HEK293 (cell line): ENCODE results near the gene PDXK.

Experiments used
- AEBP2 ChIP-seq: fragments of 450-650 bp; formaldehyde crosslinking; IDR thresholded peaks from 2 replicates; pipeline ENCODE4 v1.5.1; 2016; ENCODE audit warnings: missing biosample characterization, missing genetic modification characterization, borderline replicate concordance
- BCL11B ChIP-seq: fragments of 450-650 bp; formaldehyde crosslinking; IDR thresholded peaks from 2 replicates; pipeline ENCODE4 v1.5.1; 2016; ENCODE audit warnings: low read depth, missing biosample characterization, missing genetic modification characterization
- CTCF ChIP-seq: fragments of 450-650 bp; formaldehyde crosslinking; IDR thresholded peaks from 2 replicates; pipeline ENCODE4 v1.5.1; 2016; ENCODE audit warnings: missing biosample characterization, missing genetic modification characterization
- GLI4 ChIP-seq: fragments of 450-650 bp; formaldehyde crosslinking; IDR thresholded peaks from 2 replicates; pipeline ENCODE4 v1.5.1; 2016; ENCODE audit warnings: missing biosample characterization, missing genetic modification characterization
- YY1 ChIP-seq: fragments of 450-650 bp; formaldehyde crosslinking; IDR thresholded peaks from 2 replicates; pipeline ENCODE4 v1.5.1; 2018; ENCODE audit warnings: missing biosample characterization, missing genetic modification characterization
- ZBTB1 ChIP-seq: fragments of 450-650 bp; formaldehyde crosslinking; IDR thresholded peaks from 2 replicates; pipeline ENCODE4 v1.5.1; 2016; ENCODE audit warnings: missing biosample characterization, missing genetic modification characterization
- ZBTB8A ChIP-seq: fragments of 450-650 bp; formaldehyde crosslinking; IDR thresholded peaks from 2 replicates; pipeline ENCODE4 v1.5.1; 2016; ENCODE audit warnings: missing biosample characterization, missing genetic modification characterization
- ZFP41 ChIP-seq: fragments of 450-650 bp; formaldehyde crosslinking; IDR thresholded peaks from 2 replicates; pipeline ENCODE4 v1.5.1; 2016; ENCODE audit warnings: missing biosample characterization, missing genetic modification characterization, borderline replicate concordance
- ZNF211 ChIP-seq: fragments of 450-650 bp; formaldehyde crosslinking; IDR thresholded peaks from 2 replicates; pipeline ENCODE4 v1.5.1; 2016; ENCODE audit warnings: low read depth, missing biosample characterization, missing genetic modification characterization
- ZNF239 ChIP-seq: fragments of 450-650 bp; formaldehyde crosslinking; IDR thresholded peaks from 2 replicates; pipeline ENCODE4 v1.5.1; 2016; ENCODE audit warnings: missing biosample characterization, missing genetic modification characterization
- ZNF791 ChIP-seq: fragments of 450-650 bp; formaldehyde crosslinking; IDR thresholded peaks from 2 replicates; pipeline ENCODE4 v1.5.1; 2016; ENCODE audit warnings: missing biosample characterization, missing genetic modification characterization
- ZNF843 ChIP-seq: fragments of 450-650 bp; formaldehyde crosslinking; IDR thresholded peaks from 2 replicates; pipeline ENCODE4 v1.5.1; 2016; ENCODE audit warnings: missing biosample characterization, missing genetic modification characterization
- ZSCAN18 ChIP-seq: fragments of 450-650 bp; formaldehyde crosslinking; IDR thresholded peaks from 2 replicates; pipeline ENCODE4 v1.5.1; 2016; ENCODE audit warnings: missing biosample characterization, missing genetic modification characterization

GRCh38 chr21:43701936-43702784 lies 16.8 kb upstream of the PDXK start:
- TF ChIP-seq BCL11B (tag by site-specific recombination) (no peak), ZNF211 (tag by site-specific recombination) (no peak), ZNF843 (tag by site-specific recombination) (no peak), YY1 (tag by site-specific recombination) (no peak), CTCF (tag by site-specific recombination) (no peak), ZBTB1 (no peak), ZBTB8A (tag by site-specific recombination) (no peak), GLI4 (tag by site-specific recombination) (no peak), AEBP2 (no peak), ZNF791 (tag by site-specific recombination) (no peak), ZNF239 (tag by site-specific recombination) (no peak), ZFP41 (no peak), ZSCAN18 (tag by site-specific recombination) (no peak)
